HCT116 (cell line): ENCODE data around the gene ADAM19. TPM values are rescaled to one million over a fixed set of nuclear protein-coding genes. Genes with fewer than 3 reads are reported as not detected.

Experiments
- ATAC-seq: fragments of 200-7000 bp; cut with Tn5 transposase; 2 replicates; pipeline ENCODE4 v1.9.1; 2020; ENCODE audit warnings: mild to moderate bottlenecking, moderate library complexity
- BruUV-seq: library from RNA; stranded (reverse); fragments of 400-500 nt; replicated peaks from 2 replicates; lab custom pipeline; 2021; lab: Mats Ljungman, UMichigan
- CTCF ChIA-PET: fragments of 300-600 bp; sonication (Branson Sonifier 250); formaldehyde crosslinking; loops from one replicate; lab custom pipeline; 2021; ENCODE audit warnings: antibody characterized with exemption; lab: Charles Lee
- POLR2A ChIA-PET: fragments of 300-600, 350-600 bp; sonication (Branson Sonifier 250); formaldehyde crosslinking; loops from one replicate; lab custom pipeline; 2021; ENCODE audit warnings: antibody characterized with exemption; lab: Charles Lee
- RAD21 ChIA-PET, 2 experiments: fragments of 300-600 bp; sonication (Branson Sonifier 250); formaldehyde crosslinking; loops; one replicate each; lab custom pipeline; 2023; ENCODE audit warnings: low total read pairs in 2 of 2; ENCODE audit not compliant: uncharacterized antibody in 2 of 2, unreplicated experiment in 2 of 2, low non-redundant PET in 1 of 2; lab: Charles Lee
- DNase-seq: peaks from one replicate; pipeline ENCODE4 v3.0.0-alpha.2; 2010; ENCODE audit warnings: low read depth, low spot score
- H2AFZ ChIP-seq: fragments of 200-600 bp; shearing (Covaris generic), sonication (generic); 2 replicates; pipeline ENCODE4 v1.6.1; 2017; ENCODE audit warnings: low read depth, mixed run types, mixed read lengths, antibody characterized with exemption, low read length; ENCODE audit not compliant: poor library complexity, severe bottlenecking
- H3K27ac ChIP-seq: 2 replicates; pipeline ENCODE4 v1.5.1; 2012; ENCODE audit warnings: low read depth, low read length
- H3K27me3 ChIP-seq: fragments of 200-600 bp; sonication (generic); 2 replicates; pipeline ENCODE4 v1.6.1; 2016; ENCODE audit warnings: mixed run types, low read length, mixed read lengths; ENCODE audit not compliant: insufficient read depth
- H3K36me3 ChIP-seq, 2 experiments: fragments of 200-500 bp in 1 of 2; fragments of 200-600 bp in 1 of 2; sonication (Bioruptor generic) in 1 of 2; sonication (generic) in 1 of 2; 2 replicates each; pipeline versions ENCODE4 v1.5.1 to v1.6.1; 2014 to 2016; ENCODE audit warnings: low read length in 2 of 2, inconsistent platforms in 1 of 2, mixed read lengths in 1 of 2, mixed run types in 1 of 2; ENCODE audit not compliant: insufficient read depth in 2 of 2, control insufficient read depth in 1 of 2
- H3K4me1 ChIP-seq, 2 experiments: fragments of 200-600 bp in 1 of 2; sonication (generic) in 1 of 2; 2 replicates each; pipeline versions ENCODE4 v1.5.1 to v1.6.1; 2012 to 2017; ENCODE audit warnings: low read length in 2 of 2, inconsistent platforms in 1 of 2, mild to moderate bottlenecking in 1 of 2, mixed read lengths in 1 of 2, mixed run types in 1 of 2, moderate library complexity in 1 of 2; ENCODE audit not compliant: insufficient read depth in 2 of 2, control insufficient read depth in 1 of 2
- H3K4me2 ChIP-seq: fragments of 200-600 bp; sonication (generic); 2 replicates; pipeline ENCODE4 v1.6.1; 2017; ENCODE audit warnings: mixed run types, low read length, mixed read lengths
- H3K4me3 ChIP-seq, 2 experiments: fragments of 200-600 bp in 1 of 2; sonication (generic) in 1 of 2; replicated peaks in 1 of 2; 2 replicates each; pipeline ENCODE4 v1.5.1; 2011 to 2016; ENCODE audit warnings: low read length in 2 of 2, control low read depth in 1 of 2, low read depth in 1 of 2, mild to moderate bottlenecking in 1 of 2, mixed read lengths in 1 of 2, mixed run types in 1 of 2
- H3K79me2 ChIP-seq: fragments of 200-600 bp; sonication (generic); 2 replicates; pipeline ENCODE4 v1.6.1; 2017; ENCODE audit warnings: mild to moderate bottlenecking, mixed run types, low read length, moderate library complexity, mixed read lengths; ENCODE audit not compliant: insufficient read depth
- H3K9ac ChIP-seq: fragments of 200-600 bp; sonication (generic); 2 replicates; pipeline ENCODE4 v1.6.1; 2016; ENCODE audit warnings: low read length, mixed read lengths
- H3K9me2 ChIP-seq: fragments of 200-600 bp; sonication (generic), shearing (Covaris generic); 2 replicates; pipeline ENCODE4 v1.6.1; 2017; ENCODE audit warnings: mixed run types, mild to moderate bottlenecking, moderate library complexity; ENCODE audit not compliant: insufficient read depth
- H3K9me3 ChIP-seq, 2 experiments: fragments of 200-500 bp in 1 of 2; fragments of 200-600 bp in 1 of 2; sonication (Bioruptor generic) in 1 of 2; sonication (generic) in 1 of 2; 2 replicates each; pipeline ENCODE4 v1.6.1; 2014 to 2017; ENCODE audit warnings: low read length in 2 of 2, mixed read lengths in 2 of 2, inconsistent platforms in 1 of 2, low read depth in 1 of 2, mild to moderate bottlenecking in 1 of 2, mixed run types in 1 of 2, moderate library complexity in 1 of 2; ENCODE audit not compliant: control insufficient read depth in 1 of 2, insufficient read depth in 1 of 2
- H4K20me1 ChIP-seq: fragments of 200-600 bp; sonication (generic), shearing (Covaris generic); 2 replicates; pipeline ENCODE4 v1.6.1; 2017; ENCODE audit warnings: mixed run types, mild to moderate bottlenecking, moderate library complexity; ENCODE audit not compliant: insufficient read depth
- CEBPB ChIP-seq: IDR thresholded peaks from 2 replicates; pipeline ENCODE4 v1.6.1; 2012; ENCODE audit warnings: low read depth
- EZH2 ChIP-seq: fragments of 200-600 bp; sonication (generic); IDR thresholded peaks from 2 replicates; pipeline ENCODE4 v1.6.1; 2017; ENCODE audit warnings: antibody characterized with exemption, mixed run types
- EZH2phosphoT487 ChIP-seq: fragments of 200-600 bp; IDR thresholded peaks from 2 replicates; pipeline ENCODE4 v1.6.1; 2018; ENCODE audit warnings: antibody characterized with exemption, borderline replicate concordance
- FOSL1 ChIP-seq: IDR thresholded peaks from 2 replicates; pipeline ENCODE4 v1.6.1; 2012; ENCODE audit warnings: low read depth
- MAX ChIP-seq: IDR thresholded peaks from 2 replicates; pipeline ENCODE4 v1.6.1; 2012
- POLR2AphosphoS5 ChIP-seq: IDR thresholded peaks from 2 replicates; pipeline ENCODE4 v1.6.1; 2011; ENCODE audit warnings: mild to moderate bottlenecking, low read depth, low read length, moderate library complexity
- SIN3A ChIP-seq: IDR thresholded peaks from 2 replicates; pipeline ENCODE4 v1.6.1; 2012; ENCODE audit warnings: low read depth
- SP1 ChIP-seq: IDR thresholded peaks from 2 replicates; pipeline ENCODE4 v1.6.1; 2012; ENCODE audit warnings: low read depth
- ZNF274 ChIP-seq: fragments of 200-500 bp; sonication (Bioruptor generic); IDR thresholded peaks from 2 replicates; pipeline ENCODE4 v1.6.1; 2014; ENCODE audit warnings: mild to moderate bottlenecking, low read depth, low read length, inconsistent platforms
- intact Hi-C: fragments of 100-400 bp; cut with micrococcal nuclease; formaldehyde crosslinking; loops from 2 replicates; pipeline ENCODE4 v1.10.0; 2022
- total RNA-seq: library from RNA; stranded (reverse); gene quantifications from one replicate; pipeline ENCODE4 v1.2.1, GENCODE V29; 2021; ENCODE audit not compliant: unreplicated experiment
- TF ChIP-seq, protein P1 (sequence below): IDR thresholded peaks from 2 replicates; pipeline ENCODE4 v1.6.1; 2011; ENCODE audit warnings: mild to moderate bottlenecking, low read length, moderate library complexity; ENCODE audit not compliant: insufficient replicate concordance; ENCODE audit errors: extremely low read depth
- TF ChIP-seq, protein P2 (sequence below): IDR thresholded peaks from 2 replicates; pipeline ENCODE4 v1.6.1; 2012

The ADAM19 gene
- total RNA-seq, 1 experiment from 2014 or later = 77.3 TPM

GRCh38 chr5:157454273-157454672 lies 121.3 kb downstream of the ADAM19 start:
- H3K27me3 ChIP-seq = no peaks in the 10 kb centered on the region
- ChIA-PET POLR2A (no interaction called here), RAD21 (interaction anchor here in 1 of 2 experiments (0.7 kb wide), 1 partner anchor 358 kb away, joined by 3 read pairs; no protein-coding TSS in a partner anchor), CTCF (interaction anchor here (1.2 kb wide), 1 partner anchor 17 kb away, joined by 3 read pairs; no protein-coding TSS in a partner anchor)
- ATAC-seq (no peak), DNase-seq (no peak)
- BruUV-seq = no TSS peak
- intact Hi-C loops = no loop called here
- H3K36me3 ChIP-seq = no peaks in the 10 kb centered on the region
- no peaks in the 10 kb centered on the region for H3K9me2 ChIP-seq
- H3K9ac ChIP-seq = no peak overlapping the region
- no peak overlapping the region for H2AFZ ChIP-seq
- no peaks in the 10 kb centered on the region for H3K79me2 ChIP-seq
- H3K9me3 ChIP-seq = no peaks in the 10 kb centered on the region
- peaks cover 0 to 5% of the 10 kb centered on the region in 2 experiments; a peak in 1 of 4 replicates for H3K4me1 ChIP-seq
- no peaks in the 10 kb centered on the region for H4K20me1 ChIP-seq
- no peak overlapping the region for H3K4me3 ChIP-seq
- H3K27ac ChIP-seq = no peak overlapping the region
- no peak overlapping the region for H3K4me2 ChIP-seq
- no peak for TF ChIP-seq FOSL1
- TF ChIP-seq, protein P1, sequence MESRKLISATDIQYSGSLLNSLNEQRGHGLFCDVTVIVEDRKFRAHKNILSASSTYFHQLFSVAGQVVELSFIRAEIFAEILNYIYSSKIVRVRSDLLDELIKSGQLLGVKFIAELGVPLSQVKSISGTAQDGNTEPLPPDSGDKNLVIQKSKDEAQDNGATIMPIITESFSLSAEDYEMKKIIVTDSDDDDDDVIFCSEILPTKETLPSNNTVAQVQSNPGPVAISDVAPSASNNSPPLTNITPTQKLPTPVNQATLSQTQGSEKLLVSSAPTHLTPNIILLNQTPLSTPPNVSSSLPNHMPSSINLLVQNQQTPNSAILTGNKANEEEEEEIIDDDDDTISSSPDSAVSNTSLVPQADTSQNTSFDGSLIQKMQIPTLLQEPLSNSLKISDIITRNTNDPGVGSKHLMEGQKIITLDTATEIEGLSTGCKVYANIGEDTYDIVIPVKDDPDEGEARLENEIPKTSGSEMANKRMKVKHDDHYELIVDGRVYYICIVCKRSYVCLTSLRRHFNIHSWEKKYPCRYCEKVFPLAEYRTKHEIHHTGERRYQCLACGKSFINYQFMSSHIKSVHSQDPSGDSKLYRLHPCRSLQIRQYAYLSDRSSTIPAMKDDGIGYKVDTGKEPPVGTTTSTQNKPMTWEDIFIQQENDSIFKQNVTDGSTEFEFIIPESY = no peak
- no peak for TF ChIP-seq SP1
- no peak for TF ChIP-seq EZH2
- TF ChIP-seq MAX = no peak
- TF ChIP-seq CEBPB = no peak
- TF ChIP-seq EZH2phosphoT487 = no peak
- TF ChIP-seq ZNF274 = no peak
- TF ChIP-seq, protein P2, sequence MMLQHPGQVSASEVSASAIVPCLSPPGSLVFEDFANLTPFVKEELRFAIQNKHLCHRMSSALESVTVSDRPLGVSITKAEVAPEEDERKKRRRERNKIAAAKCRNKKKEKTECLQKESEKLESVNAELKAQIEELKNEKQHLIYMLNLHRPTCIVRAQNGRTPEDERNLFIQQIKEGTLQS = no peak
- no peak for TF ChIP-seq POLR2AphosphoS5
- no peak for TF ChIP-seq SIN3A
- TF ChIP-seq, all 23 proteins: peak for 0
